Glomerular endothelial cell (primary cell): ENCODE data around the gene DDX1. TPM values are rescaled to one million over a fixed set of nuclear protein-coding genes. Genes with fewer than 3 reads are reported as not detected.
"Not testable (repeated sequence)": the region's sequence is repeated elsewhere in the genome, so short reads cannot be mapped to it uniquely, and the experiment has no call there.

Experiments
- DNase-seq: peaks from one replicate; pipeline ENCODE4 v3.0.0-alpha.2; 2011; ENCODE audit warnings: low read depth, low spot score; ENCODE audit errors: extremely low read depth
- total RNA-seq: library from RNA; depleted of rRNA; stranded (reverse); fragments of >200 nt; gene quantifications from 2 replicates; pipeline ENCODE4 v1.2.3, GENCODE V29; 2015

Gene DDX1
- total RNA-seq: 65.9 and 74.2 TPM in 2 replicates

DNA sequence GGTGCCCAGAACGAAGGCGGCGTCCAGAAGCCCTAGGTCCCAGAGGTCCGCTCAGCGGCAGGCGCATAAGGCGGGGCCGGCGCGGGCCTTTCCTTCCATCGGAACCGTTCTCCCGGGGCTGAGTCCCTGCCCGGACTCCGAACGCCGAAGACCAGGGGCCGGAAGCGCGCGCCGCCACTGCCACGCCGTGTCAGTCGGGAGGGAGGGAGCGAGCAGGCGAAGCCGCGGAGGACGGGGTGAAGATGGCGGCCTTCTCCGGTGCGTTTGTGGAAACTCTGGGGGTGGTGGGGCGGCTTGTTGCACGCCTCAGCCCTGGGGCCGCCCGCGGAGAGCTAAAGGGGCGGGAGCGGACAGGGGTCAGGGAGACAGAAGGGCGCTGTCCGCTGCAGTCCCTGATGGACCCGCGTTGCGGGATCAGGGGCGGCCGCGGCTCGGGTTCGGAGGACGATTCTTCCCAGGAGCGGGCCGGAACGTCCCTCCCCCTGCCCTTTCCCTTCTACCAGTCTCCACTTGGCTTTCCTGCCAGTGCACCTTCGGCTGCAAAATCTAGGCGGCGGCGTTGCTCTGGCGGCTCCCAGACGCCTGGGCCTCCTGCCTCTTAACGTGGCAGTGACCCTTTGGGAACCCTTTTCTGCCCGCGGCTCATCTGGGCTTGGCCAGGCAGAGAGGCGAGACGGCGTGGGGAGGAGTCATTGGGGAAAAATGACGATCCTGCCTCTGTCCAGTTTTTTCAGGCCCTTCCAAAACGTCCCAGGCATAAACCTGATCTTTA, at the start of gene DDX1:
Gene DDX1 (plus strand): TSS at position 177 of the 772 bp plus-strand sequence. CDS start 66 bp downstream, at position 243.
- no peak for DNase-seq

DNA sequence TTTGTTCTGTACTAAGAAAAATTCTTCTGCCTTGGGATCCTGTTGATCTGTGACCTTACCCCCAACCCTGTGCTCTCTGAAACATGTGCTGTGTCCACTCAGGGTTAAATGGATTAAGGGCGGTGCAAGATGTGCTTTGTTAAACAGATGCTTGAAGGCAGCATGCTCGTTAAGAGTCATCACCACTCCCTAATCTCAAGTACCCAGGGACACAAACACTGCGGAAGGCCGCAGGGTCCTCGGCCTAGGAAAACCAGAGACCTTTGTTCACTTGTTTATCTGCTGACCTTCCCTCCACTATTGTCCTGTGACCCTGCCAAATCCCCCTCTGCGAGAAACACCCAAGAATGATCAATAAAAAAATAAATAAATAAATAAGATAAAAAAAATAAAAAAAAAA, 49.4 kb upstream of the DDX1 start:
- not testable (repeated sequence) for DNase-seq

DNA sequence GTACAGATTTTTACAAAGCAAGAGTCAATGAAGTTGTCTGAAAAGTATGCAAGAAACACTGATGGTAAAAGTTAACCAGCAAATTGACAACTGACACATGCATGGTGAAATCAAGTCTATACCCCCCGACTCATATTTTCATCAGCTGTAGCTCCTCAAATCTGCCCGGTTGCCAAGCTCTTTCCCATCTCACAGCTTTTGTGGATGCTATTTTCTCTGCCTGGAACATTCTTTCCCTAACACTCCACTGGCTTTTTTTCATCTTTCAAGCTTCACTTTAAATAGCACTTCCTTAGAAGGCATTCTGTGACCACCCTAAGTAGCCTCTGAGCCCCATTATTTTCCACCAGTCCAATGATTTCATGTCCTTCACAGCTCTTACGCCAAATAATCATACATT, 48.6 kb upstream of the DDX1 start:
- no peak for DNase-seq

DNA sequence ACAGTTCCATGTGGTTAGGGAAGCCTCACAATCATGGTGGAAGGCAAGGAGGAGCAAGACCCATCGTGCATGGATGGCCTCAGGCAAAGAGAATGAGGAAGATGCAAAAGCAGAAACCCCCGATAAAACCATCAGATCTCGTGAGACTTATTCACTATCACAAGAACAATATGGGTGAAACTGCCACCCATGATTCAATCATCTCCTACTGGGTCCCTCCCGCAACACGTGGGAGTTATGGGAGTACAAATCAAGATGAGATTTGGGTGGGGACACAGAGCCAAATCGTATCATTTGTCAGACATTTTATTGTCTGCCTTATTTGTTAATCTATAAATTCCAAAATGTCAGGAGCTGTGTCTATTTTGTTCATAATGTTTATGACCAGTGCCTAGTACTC, 48.1 kb upstream of the DDX1 start:
- no peak for DNase-seq

DNA sequence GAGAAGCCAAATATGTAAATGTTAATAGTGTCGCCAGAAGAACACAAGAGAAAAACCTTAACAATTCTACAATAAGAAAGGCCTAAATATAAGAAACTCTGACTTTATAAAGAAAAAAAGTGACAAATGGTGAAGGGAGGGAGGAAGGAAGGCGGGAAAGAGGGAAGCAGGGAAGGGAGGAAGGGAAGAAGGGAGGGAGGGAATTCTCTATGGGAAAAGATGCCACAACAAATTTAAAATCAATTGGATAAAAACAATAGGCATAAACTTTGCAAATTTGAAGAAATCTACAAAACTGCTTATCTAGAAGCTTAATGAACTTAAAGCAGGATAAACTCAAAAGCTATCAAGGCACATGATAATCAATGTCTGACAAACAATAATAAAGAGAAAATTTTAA, 47.4 kb upstream of the DDX1 start:
- DNase-seq: no peak

DNA sequence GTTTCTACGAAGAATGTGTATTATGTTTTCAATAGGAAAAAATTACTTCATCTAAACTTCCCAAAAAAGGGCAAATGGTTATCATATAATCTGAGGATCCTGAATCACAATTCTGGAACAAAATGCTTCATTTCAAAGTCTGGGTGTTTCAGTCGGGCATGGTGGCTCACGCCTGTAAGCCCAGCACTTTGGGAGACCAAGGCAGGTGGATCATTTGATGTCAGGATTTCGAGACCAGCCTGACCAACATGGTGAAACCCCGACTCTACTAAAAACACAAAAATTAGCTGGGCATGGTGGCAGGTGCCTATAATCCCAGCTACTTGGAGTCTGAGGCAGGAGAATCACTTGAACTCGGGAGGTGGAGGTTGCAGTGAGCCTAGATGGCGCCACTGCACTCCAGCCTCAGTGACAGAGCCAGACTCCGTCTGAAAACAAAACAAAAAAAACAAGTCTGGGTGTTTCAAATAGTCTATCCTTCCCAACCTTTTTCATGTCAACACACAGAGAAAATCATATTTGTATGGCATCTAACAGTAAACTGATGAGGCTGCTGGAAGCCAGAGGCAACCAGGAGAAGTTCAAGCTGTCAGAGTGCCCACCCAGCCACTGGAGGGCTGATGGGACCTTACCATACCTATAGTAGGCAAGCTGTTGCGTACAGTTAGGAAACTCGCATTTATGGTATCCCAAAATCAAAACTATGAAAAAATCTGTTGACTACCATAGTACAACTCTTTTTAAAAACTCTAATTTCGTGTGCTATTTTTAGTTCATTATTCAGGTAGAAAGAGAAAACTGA, 45.2 kb upstream of the DDX1 start:
- DNase-seq: no peak

DNA sequence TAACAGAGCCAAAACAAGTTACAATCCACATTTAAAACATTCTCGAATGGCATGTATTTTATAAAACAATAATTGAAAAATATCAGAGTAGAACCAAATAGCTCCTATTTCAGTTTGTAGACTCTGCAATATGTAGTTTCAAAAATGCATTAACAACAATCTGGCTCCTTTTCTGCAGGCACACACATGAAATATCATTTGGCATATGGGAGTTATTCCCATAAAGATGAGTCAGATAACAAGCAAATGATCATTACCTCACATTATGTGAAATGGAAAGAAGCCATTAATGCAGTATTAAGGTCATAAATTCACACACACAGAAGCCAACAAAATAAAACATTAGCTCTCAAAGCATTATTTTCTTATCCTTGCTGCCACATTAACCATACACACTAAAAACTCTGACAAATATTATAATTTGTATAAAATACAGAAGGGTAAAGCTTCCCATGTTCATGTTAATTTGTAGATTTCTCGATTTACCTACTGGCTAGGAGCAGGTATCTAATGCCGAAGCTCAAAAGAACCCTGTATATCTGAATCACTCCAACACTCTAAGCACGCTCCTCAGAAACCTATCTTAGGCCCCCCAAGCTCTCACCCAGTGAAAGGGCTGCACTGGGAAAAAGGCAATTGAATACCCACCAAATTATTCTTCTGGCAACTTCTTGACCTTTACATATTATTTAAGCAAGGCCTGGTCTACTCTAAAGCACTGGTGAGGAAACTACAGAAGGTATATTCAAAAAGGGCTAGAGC, 44.4 kb upstream of the DDX1 start:
- no peak for DNase-seq

DNA sequence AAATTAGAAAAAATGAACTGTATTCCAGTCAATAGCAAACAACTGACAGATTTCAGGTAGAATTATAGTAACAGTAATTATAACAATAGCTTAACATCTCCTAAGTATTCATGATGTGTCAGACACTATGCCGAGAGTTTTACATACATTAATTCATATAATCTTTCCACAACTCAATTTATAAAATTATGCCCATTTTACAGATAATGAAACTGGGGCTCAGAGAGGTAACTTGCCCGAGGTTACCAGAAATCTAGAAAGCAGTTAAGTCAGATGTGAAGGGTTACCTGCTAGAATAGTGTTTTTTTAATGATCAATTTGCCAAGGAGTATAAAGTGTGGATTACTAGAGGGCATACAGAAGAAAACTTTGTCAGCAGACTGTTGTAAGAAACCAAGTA, 42.7 kb upstream of the DDX1 start:
- no peak for DNase-seq

DNA sequence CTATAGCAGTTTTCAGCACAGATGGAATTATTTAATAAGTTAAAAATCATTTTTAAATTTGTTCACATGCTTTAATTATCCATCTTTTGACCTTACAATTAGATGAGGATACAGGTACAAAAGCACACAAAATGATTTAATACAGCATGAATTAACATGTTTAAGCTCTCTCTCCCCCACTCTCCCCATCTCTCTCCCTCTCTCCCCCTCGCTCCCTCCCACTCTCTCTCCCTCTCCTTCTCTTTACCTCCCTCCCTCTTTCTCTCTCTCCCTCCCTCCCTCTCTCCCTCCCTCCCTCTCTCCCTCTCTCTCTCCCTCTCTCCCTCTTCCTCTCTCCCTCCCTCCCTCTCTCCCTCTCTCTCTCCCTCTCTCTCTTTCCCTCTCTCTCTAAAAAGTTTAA, 38.1 kb upstream of the DDX1 start:
- no peak for DNase-seq

DNA sequence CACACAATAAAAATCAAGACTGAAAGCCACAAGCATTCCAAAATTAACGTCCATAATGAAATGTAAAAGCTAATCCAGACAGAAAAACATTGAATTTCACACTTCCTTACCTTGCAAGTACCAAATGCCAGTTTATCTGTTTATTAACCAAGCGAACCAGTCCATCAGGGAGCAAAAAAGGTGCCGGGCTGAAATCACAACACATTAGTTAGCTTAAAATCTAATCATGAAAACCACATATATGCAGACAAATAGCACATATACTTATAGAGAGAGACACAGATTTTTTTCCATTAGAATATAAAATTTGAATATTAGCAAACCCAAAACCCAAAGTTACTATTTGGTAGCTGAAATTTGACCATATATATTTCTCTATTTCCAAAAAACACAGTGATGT, 37.7 kb upstream of the DDX1 start:
- DNase-seq: no peak

DNA sequence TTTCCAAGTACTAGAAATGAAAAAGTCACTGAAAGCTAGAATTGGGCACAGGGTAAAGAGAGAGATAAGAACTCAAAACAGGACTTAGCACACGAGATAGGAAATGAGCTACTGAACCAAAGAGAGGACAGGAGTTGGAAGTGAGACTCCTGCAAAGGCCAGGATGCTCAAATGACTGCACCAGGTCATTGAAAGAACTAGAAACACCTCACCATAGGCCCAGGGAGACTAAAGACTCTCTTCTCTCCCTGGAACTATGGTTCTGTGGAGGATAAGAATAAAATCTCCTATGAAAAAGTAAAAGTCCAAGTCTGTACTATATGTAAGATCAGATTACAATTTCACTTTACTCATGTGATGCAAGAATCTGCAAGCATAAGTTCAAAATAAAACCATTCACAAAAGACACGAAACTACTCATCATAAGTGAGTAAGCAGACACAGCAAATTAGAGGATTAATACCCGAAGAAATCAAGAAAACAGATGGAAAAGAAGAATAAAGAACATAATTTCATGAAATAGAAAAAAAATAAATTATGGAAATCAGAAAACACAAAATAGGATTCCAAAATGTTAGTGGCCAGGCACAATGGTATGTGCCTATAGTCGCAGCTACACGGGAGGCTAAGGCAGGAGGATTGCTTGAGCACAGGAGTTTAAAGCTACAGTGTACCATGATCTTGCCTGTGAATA, 37.0 kb upstream of the DDX1 start:
- DNase-seq: no peak

DNA sequence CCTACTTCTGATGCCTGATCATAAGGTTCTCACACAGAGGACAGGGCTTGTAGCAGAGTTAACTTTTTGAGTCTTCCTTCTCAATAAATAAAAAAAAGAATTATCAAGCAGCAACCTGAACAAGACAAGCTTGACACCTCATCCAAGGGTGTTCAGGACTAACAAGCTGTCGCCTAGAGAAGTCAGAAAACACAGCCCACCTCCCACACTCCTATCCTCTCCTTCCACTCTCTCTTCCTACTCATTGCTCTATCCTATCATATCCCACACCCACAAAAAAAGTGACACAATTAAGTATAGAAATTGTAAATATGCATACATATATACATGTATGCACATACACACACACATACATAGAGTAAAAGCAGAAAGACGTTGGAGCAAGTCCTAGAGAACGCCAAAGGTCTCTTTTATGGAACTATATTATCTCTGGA, 35.9 kb upstream of the DDX1 start:
- DNase-seq: no peak

DNA sequence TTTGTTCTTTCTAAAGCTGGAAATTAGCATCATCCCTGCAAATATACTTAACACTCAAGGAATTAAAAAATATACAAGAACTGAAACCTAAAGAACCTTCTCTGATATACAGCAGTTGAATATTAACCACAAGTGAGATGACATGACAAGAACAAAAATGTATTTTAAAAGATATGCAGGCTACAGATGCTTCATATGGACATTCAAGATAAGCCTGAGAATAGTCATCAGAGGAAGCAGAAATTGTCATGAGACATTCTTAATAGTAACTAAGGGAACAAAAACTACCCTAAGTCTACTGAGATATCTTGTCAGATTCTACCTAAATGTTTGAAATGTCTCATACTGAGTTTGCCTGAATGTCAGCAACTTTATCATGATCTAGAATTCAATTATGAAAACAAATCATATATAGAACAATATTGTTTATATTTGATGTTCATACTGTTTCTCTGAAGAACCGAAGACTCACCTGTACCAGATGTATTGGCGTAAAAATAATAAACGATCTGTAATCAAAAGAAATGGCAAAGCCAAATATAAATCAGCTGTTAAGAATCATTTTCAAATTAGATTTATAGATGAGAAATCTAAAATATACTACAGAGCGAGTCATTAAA, 35.2 kb upstream of the DDX1 start:
- DNase-seq: no peak

DNA sequence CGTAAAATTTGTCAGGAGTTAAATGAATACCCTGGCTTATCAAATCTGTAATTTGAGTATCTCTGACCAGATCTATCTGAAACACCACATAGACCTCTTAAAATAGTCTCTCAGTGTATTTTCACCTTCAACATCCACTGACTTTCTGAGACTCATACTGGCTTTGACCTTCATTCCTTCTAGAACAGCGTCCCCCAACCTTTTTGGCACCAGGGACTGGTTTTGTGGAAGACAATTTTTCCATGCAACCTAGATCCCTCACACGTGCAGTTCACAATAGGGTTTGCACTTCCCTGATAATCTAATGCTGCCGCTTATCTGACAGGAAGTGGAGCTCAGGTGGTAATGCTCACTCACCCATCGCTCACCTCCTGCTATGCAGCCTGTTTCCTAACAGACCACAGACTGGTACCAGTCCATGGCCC, 33.8 kb upstream of the DDX1 start:
- no peak for DNase-seq

DNA sequence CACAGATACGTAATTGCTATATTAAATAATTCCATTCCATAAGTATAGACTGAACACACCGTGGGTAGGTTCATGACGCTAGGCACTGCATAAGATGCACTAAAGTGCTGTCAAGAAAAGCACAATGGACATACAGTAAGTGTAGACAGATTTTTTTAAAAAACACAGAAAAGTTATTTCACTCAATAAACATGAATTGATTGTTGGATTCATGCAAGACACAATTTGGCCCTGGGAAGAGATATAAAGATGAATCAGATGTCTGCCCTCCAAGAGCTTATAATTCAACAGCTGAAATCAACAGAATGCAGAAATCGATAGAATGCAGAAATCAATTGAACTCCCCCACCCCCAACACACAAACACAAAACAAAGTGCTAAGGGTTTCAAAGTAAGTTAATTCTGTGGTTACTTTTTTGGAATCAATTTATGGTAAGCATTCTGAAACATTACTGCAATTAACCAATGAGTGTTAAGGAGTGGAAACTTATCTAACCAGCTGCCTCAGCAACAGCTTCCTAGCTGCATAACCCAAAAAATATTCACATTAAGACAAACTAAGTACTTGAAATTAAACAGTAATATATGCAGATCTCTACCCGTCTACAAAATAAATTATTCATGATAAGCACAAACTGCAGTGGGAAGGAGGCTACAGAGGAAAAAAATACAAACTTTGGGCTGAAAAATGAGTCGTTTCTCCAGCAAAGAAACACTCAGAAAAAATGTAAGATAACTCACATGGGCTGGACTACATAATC, 32.1 kb upstream of the DDX1 start:
- DNase-seq: no peak

DNA sequence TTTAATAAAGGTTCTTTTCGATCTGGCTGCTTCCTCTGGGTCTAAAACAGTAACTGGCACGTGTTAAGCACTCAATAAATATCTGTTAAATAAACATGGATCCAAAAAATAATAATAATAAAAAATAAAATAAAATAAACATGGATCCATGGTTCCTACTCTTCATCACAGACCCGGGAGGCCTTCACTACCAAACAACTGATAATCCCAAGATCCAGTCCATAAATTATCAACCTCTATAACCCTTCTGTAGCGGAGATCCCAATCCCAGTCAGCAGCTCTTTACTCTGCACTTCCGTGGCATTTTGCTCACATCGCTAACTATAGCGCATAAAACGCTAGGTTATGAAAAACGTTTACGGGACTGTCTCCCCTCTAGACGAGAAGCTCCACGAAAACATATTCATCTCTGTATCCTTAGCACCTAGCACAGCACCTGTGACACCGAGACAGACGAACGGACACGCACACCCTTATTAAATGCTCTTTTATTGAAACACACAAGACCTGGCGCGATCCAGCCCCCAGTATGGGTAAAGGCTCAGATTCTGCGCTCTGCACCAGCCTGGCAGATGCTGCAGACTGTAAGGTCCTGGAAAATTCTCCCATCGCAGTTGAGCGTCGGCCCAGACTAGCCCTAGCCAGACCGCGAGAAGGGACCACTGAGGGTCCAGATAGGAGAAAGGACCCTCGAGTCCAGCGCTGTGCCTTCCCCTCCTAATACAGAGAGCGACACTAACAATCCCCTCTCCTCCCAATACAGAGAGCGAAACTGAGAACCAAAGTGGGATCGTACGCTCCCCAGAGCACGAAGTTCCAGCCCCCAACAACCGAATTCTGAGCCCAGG, 31.3 kb upstream of the DDX1 start:
- no peak for DNase-seq

DNA sequence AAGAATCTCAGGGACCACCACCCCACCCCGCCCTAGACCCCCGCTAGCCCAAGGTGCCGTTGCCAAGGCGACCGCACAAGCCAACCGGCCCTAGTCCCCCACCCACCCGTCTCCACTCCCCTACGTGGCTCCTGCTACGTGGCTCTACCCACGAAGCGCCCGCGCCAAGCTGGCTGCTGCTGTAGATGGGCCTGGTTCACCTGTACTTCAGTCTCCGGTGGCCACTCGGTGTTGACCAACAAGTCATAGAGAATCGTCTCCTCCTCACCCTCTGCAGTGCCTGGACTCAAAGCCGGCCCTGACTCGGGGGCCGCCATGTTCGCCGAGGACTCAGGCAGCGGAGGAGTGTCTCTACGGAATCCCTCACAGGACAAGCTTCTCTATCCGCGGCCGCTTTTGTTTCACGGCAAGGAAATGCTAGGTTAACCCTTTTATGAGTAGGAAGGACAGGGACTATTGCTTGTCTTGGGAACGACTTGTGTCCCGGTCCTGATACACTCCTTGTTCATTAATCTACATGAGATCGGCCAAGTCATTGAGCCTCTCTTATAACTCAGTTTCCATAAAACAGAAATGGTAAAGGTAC, 30.6 kb upstream of the DDX1 start, which contains the start of gene NBAS:
Gene NBAS (minus strand): TSS at position 347 of the 586 bp plus-strand sequence. CDS start 30 bp downstream, at position 317.
- peak; percentile 71 for DNase-seq
